ENCODE data around the gene PANX2.

PANX2 gene

DNA sequence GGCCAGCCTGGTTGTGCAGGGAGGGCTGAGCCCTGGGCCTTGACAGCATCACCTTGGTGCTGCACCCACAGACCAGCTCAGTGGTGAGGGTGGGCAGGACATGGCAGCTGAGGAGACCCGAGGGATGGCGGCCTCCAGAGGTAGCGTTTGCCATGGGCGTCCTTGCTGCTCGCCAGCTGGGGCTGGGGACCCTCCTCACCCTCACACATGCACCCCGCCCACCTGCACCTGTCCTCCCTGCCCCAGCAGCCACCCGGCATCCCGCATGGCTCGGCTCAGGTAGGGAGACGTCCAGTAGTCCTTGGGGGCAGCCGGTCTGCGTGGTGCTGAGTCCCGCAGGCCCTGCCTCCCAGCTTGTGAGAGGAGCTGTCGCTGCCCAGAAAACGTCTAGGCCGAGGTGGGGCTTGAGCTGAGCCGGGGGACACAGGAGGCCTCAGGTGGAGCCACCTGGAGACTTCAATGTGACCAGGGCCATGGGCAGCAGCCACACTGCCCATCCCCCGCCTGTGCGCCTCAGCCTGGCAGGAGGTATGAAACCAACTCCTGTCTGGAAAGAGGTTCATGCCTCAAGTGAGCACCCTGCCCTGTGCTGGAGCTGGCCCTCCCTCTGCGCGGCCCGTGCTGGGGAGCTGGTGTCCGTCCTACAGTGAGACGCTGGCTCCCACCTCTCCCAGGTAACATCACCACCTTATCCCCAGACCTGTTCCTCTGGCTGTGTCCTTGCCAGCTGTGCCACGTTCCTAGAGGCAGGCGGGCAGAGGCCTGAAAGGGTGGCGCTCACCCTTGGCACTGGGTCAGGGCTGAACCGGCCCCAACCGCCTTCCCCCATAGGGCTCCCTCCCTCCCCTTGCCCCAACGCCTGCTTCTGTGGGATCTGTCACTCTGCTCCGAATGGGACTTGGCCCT lies 11.9 kb downstream of the PANX2 start:
- DNase-seq (ENCODE audit: extremely low read depth in 1 of 2, low read depth in 1 of 2), result no peak

DNA sequence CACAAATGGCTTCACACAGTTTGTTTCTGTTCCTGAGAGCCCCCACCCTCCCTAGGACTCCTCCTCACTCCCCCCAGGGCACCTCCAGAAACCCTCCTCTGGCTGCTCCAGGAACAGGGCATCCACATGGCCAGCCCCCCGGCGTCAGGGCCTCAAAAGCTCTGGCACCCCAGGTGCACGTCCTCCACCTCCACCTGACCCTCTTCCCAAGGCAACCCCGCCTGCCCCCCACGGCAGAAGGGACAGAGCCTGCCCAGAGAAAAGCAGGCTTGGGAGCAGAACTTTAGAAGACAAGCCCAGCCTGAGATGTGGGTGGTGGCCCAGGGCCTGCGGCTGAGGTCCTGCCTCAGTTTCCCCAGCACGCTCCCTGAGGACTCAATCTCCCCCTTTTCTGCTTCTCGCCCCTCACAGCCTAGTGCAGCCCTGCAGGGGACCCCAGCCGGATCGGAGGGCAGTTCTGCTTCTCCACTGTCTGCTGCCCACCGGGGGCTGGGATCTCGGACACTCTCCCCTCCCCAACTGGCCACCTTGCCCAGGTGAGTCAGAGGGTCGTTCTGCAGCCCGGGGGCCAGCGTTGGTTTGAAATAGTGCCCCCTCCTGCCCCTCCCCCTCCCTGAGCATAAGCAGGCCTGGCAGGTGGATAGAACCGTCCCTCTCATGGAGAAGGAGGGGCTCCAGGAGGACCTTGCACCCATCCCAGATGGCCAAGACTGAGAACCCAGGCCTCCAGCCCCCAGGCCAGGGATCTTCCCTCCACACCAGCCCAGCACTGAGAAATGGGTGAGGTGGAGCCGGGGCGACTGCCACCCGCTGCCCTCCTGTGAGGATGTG lies 12.8 kb downstream of the PANX2 start:
- DNase-seq (ENCODE audit: extremely low read depth in 1 of 2, low read depth in 1 of 2), result no peak

DNA sequence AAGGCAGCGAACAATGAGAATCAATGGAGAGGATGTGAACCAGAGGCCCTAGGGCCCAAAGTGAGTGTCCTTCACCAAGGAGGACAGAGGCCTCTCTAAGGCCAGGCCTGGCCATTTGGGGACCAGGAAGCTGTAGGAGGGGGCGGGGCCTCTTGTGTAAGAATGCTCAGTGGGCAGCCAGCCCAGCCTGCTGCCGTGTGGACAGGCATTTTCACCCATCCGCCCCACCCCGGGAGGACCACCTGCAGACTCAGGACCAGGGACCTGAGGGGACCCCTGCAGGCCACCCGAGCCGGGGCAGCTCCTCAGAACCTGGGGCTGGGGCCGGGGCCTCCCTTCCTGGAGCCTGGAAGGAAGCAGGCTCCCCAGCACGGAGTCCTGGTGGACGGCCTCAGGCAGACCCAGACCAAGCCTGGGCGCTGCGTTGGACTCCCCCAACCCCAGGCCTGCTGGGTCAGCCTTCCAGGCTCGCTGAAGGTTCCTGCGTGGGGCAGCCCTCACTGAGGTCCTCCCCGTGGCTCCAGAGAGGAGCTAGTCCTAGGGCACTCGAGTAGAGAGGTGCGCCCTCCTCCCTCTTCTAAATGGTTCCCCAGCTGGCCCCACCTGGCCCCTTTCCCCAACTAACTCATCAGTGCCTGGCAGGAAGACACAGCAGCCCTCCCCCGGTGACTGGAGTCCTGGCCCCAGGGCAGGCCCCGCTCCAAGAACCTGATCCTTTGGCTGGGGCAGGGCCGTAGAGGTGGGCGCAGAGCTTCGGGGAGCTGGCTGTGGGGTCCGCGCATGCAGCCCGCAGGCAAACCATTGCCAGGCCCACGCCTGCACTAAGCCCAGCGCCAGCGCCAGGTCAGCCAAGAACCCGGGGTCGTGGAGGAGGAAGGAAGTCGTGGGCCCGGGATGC lies 13.7 kb downstream of the PANX2 start:
- DNase-seq (ENCODE audit: extremely low read depth in 1 of 2, low read depth in 1 of 2), result no peak

DNA sequence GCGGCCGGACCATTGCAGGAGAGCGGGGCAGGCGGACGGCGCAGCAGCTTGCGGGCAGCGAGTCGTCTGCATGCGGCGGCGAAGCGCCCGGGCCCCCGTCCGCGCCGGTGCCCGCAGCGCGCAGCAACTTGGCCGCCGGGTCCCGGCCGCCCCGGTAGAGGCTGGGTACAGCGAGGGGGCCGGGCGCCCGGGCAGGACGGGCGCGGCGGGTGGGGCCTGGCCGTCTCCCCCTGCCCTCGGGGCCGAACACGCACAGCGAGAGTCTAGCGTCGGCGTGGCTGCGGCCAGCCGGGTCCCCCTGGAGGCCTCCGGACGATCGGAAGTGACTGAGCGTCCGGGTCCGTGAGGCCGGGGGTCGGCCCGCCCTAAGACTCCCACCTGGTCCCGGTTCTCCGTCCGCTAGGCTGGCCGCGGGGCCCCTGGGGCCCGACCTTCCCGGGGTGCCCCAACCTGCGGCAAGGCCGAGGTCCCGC lies 14.4 kb downstream of the PANX2 start:
- DNase-seq (ENCODE audit: extremely low read depth in 1 of 2, low read depth in 1 of 2), result no peak

DNA sequence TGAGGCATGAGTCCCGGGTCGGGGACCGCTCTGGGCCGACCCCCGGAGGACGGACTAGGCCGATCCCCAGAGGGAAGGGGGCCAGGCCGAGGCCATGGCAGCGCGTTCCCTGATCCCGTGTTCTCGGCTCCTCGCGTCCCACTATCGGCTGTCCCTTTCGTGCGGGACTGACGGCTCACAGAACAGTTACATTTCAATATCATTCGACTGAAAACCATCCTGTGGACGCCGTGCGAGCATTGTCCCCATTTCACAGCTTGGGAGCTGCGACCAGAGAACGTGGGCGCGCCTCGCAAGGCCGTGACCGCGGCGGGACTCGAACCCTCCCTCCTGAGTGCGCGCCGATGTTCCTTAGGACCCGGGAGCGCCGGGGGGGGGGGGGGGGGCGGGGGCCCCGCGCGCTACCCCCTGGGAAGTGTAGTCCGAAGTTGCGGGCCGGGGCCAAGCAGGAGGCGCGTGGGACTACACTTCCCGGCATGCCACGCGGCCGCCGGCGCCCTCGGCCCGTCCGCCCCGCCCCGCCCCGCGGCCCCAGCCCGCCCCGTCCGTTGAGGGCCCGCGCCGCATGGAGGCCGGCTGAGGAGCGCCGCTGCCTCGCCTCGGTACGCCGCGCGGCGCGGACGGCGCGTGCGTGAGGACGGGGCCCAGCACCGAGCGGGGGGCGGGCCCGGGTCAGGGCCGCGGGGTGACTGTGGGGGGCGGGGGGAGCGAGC lies 15.0 kb downstream of the PANX2 start, which contains the start of gene TRABD:
TRABD (plus strand) TSS at position 539 of the 713 bp plus-strand sequence. CDS start 7,148 bp downstream, outside the sequence.
- DNase-seq (ENCODE audit: extremely low read depth in 1 of 2, low read depth in 1 of 2), result peak; percentile 79 to 82

DNA sequence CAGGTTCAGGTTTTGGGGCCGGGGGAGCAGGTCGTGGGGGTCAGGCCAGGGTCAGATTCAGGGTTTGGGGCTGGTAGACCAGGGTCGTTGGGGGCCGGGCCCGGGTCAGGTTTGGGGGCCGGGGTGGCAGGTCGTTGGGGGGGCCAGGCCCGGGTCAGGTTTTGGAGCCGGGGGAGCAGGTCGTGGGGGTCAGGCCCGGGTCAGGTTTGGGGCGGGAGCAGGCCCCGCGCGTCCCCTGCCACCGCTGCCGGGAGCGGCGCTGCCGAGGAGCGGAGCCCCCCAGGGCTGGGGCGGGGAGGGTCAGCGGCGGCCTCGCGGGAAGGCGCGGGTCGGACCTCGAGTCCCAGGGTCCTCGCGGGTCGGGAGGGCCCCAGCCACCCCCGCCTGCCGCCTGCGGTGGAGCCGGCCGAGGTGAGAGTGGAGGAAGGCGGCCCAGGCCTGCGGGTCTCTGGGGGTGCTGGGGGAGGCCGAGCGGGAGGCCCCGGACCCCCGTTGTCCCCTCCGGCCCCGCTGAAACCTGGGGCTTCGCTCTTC lies 15.7 kb downstream of the PANX2 start:
- DNase-seq (ENCODE audit: extremely low read depth in 1 of 2, low read depth in 1 of 2), result no peak

DNA sequence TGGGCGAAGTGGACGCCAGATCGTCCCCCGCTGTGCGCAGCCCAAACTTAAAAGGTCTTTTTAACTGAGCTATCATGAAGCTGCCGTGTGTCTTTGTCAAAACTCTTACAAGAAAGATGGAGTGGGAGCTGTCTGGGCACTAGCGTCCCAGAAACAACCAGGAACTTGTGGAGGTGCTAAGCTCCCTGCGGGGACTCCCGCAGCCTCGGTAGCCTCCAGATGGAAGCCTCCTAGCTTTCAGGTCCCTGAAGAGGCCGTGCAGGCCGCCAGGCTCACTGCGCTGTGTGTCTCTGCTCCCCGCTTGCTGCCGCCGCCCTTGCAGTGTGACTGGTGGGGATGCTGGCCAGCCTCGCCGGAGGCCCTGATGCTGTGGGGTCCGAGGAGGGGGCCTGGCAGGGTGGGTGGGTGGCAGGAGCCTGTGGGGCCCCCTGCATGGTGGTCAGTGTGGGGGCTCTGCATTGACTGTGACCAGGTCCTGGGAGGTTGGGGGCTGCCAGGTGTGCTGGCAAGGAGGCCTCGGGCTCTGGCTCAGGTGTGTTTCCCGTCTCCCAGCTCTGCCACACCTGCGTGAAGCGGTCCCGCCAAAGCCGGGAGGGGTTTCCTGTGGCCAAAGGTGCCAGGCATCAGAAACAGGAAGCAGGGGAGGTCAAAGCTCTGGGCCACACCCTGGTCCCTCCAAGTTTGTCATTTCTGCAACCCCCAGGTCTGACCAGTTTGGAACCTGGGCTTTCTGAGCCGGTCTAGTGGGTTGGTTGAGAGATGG lies 16.4 kb downstream of the PANX2 start:
- DNase-seq (ENCODE audit: extremely low read depth in 1 of 2, low read depth in 1 of 2), result no peak

DNA sequence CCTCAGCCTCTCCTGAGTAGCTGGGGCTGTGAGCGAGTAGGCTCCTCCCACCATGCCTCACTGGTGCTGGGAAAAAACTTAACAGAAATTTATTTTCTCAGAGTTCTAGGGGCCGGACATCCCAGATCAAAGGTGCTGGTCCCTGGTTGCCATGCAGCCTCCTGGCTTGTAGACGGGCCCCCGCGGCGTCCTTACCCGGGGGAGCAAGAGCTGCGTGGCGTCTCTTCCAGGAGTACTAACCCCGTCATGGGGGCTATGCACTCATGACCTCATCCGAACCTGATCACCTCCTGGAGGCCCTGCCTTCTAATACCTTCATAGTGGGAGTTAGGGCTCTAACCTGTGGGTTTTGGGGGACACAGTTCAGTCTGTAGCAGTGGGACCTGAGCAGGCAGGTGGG lies 17.8 kb downstream of the PANX2 start:
- no peak for DNase-seq (ENCODE audit: extremely low read depth in 1 of 2, low read depth in 1 of 2)

DNA sequence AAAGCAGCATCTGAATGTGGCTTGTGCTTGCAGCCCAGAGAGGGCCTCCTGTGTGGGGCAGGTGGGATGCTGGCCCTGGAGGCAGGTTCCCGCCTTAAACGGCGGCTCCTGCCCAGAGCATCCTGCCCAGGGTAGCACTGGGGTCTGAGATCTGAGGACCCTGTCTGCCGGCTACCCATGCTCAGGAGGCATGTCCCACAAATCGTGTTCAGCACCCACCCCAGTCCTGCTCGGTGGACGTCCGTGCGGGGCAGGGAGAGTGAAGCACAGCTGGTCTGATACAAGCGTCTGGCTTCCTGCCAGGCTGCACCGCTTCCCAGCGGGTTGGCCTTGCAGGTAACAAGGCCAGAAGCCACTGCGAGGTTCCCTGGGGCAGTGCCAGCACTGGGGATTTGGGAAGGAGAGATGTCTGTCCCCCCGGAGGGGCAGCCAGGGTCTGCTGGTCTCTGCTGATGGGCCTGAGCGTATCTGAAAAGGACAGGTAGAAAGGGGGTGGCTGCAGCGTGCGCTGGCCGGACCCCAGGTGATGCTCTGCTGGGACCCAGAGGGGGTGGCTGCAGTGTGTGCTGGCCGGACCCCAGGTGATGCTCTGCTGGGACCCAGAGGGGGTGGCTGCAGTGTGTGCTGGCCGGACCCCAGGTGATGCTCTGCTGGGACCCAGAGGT lies 18.8 kb downstream of the PANX2 start:
- no peak for DNase-seq (ENCODE audit: extremely low read depth in 1 of 2, low read depth in 1 of 2)

DNA sequence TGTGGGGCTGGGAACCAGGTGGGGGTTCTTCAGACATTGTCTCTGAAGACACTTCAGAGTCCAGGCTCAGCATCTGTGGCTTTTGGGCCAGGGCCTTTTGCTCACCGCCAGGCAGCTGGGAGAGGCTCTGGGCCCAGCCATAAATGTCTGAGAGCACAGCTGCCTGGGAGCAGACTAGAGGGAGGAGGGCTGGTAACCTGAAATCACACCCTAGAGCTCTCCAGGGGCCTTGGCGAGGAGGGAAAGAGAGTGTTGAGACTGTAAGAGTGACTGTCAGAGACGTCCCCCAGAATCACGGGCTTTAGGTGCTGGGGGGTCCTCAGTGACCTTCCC lies 19.3 kb downstream of the PANX2 start:
- no peak for DNase-seq (ENCODE audit: extremely low read depth in 1 of 2, low read depth in 1 of 2)

DNA sequence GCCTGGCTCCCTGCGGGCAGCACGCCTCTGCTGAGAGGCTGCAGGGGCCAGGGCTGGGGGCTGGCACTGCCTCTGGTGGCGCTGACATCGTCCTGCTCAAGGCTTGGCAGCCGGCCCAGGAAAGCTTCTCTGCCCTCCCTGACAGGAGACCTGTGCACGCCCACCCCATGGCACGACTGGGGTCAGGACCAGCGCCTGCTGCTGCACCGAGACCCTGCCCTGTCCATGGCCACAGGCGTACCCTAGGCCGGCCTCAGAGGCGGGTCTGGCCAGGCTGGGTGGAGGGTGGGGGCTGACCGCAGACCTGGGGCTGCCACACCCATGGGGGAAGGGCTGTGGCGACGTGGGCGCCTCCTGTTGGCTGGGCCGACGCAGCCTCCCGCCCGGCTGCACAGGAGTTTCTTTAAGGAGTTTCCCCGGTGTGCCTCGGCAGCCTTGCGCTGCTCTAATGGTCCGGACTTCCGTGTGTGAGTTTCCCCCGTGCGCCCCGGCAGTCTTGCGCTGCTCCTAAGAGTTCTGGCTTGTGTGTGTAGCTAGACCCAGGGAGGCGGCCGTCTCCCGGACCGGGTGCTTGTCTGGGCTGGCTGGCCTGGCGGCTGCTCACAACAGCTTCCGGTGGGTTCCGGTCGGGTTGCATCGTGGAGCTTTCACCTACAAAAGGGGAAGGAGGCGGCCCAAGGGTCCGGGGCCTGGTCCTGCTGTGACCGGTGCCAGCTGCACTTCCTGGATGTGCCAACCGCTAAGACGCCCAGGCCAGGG lies 19.8 kb downstream of the PANX2 start:
- DNase-seq (ENCODE audit: extremely low read depth in 1 of 2, low read depth in 1 of 2), result peak; percentile 68

DNA sequence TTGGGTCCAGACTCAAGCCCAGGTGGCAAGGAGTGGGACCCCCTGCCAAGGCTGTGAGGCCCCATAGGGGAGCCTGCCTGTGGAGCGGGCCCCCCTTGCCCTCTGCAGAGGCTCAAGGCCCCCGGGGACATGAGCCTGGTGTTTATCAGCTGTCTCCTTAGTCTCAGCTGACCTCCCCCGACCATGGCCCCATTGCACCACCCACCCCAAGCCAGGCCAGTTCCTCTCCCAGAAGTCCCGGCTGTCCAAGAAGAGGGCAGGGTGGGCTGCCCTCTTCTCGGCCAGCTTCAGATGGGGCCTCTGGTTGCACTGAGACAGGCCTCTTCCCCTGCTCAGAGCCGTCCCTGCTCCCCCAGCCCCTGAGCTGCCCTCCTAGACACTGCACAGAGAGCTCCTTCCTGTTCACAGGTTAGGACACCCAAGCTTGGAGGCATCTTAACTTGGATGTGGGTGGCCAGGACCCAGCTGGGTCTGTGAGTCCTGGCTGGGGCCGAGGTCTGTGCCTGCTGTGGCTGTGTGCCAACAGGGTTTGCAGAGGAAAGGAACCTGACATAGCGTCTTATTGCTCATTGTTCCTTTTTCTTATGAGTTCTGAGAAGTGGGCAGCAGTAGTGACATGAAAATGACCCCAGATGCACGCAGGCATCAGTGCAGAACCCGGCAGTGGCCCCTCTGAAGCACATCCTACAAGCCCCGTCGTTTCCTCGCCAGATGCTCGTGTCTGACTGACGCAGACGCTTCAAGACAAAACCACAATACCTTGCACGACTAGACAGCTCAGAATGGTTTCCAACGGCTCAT lies 20.6 kb downstream of the PANX2 start:
- peak in 1 of 2 donors; percentile 76 for DNase-seq (ENCODE audit: extremely low read depth in 1 of 2, low read depth in 1 of 2)

DNA sequence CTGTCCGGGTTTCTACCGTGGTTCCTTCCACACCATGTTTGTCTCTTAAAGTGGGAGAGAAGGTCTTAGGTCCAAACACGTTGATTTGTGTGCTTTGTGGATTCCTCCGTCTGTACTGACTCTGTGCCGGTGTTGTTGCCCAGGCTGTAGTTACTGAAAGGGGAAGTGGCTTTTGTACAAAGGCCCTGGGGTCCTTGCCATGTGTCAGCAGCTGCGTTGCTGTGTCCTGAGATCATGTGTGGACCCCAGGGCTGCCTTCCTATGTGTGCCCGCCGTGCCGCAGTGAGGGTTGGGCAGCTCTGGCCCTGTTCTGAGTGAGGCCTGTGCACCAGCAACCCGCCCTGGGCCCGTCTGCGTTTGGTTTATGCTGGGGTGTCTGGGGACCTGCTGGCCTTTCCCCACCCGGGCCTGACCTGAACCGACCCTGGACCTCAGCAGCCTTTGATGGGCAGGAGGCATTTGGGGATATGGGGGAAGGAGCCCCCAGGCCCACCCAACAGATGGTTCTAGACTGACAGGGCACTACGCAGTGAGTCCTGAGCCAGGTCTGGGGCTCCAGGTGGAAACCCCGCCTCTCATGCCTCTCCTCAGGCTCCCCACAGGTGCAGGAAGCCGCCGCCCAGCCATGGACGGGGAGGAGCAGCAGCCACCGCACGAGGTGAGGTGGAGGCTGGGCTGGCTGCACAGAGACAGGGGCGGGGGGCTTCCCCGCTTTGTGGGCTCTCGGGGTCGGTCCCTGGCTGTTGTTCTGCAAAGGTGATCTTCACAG lies 22.1 kb downstream of the PANX2 start:
- no peak for DNase-seq (ENCODE audit: extremely low read depth in 1 of 2, low read depth in 1 of 2)

DNA sequence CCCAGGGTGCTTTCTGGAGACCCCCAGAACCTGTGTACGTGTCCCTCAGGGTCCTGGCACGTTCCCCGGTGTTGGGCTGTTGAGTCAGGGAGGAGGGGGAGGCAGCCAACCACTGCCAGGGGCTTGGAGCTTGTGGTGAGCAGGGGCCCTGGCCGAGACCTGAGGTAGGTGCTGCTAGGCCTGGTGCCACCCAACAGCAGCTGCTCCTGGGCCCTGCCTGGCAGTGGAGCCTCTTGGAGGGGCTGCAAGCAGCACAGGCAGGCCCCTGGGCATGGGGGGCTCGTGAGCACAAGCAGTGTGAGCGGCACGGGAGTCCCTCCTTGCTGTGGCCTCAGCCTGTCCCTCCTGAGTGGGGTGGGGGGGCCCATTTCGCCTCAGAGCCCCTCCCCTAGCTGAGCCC lies 23.1 kb downstream of the PANX2 start:
- no peak for DNase-seq (ENCODE audit: extremely low read depth in 1 of 2, low read depth in 1 of 2)

DNA sequence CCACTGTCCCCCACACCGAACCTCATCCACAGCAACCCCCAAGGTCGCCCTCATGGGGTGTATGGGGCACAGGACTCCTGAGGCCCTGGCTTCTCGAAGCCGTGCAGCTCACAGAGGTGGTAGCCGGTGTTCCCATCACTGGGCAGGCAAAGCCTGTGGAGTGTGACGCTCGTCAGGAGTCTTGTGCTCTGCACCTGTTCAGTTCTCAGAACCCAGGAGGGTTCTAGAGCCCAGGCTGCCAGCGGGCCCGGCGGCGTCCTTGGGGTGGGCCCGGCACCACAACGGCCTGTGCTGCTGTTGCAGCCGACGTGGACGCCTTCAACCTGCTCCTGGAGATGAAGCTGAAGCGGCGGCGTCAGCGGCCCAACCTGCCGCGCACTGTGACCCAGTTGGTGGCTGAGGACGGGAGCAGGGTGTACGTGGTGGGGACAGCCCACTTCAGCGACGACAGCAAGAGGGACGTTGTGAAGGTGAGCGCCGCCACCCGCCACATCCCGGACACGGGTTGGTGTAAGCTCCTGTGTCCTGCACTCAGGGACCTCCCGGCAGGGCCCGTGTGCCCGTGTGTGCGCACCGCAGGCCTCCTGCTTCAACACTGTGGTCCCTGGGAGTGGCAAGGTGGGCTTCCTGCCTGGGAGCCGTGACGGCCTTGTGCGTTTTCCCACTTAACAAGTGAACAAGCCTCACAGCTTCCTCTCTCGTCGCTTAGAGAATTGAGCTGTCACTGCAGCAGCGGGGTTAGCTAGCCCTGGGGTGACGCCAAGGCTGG lies 23.7 kb downstream of the PANX2 start:
- DNase-seq (ENCODE audit: extremely low read depth in 1 of 2, low read depth in 1 of 2), result no peak

DNA sequence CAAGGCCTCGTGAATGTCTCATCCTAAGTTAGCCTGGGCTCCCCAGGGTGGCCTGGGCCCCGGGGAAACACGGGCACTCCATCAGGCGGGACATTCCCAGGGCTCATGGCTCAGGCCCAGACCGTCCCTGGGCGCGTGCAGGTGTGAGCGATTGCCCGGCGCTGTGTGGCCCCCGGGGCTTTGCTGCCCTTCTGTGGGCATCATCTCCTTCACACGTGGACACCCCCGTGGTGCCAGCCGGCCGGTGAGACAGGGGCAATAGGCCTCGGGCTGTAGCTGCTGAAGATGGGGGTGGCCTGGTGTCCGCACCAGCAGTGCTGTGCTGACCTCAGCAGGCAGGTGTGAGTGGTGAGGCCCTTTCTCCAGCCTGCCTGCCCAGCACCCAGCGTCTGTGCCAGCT lies 25.7 kb downstream of the PANX2 start:
- no peak for DNase-seq (ENCODE audit: extremely low read depth in 1 of 2, low read depth in 1 of 2)
